A549 treated with CORT108297 at 1 μM for 4 hours (cell line): ENCODE data around the gene SMAD3. TPM values are rescaled to one million over a fixed set of nuclear protein-coding genes. Genes with fewer than 3 reads are reported as not detected.

Experiments
- total RNA-seq: library from RNA; stranded (reverse); fragments of 200-300 nt; extraction: Qiagen RNA extraction; gene quantifications from 5 replicates; pipeline ENCODE4 v1.2.3, GENCODE V29; 2022

SMAD3 gene
- total RNA-seq: 140 to 202 TPM (median 190 TPM) in 5 replicates

DNA sequence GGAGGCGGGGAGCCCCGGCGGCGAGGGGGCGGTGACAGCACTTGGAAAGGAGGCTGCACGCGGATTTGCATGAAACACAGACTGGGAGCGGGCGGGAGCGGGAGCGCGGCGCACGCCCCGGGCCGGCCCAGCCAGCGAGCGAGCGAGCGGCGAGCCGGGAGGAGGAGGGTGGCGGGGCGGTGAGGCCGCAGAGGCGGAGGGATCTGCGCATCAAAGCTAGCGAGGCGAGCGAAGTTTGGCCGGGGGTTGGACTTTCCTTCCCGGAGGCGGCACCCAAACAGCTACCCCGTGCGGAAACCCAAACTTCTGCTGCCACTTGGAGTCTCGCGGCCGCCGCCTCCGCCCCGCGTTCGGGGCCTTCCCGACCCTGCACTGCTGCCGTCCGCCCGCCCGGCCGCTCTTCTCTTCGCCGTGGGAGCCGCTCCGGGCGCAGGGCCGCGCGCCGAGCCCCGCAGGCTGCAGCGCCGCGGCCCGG, at the start of gene SMAD3:
Gene SMAD3, plus strand, starts transcription at position 72 of the 475 bp plus-strand sequence. CDS start 553 bp downstream, outside the sequence.

Other genes starting within 250 kb of the SMAD3 start
- gene AAGAB, start 189.1 kb downstream of the SMAD3 start, total RNA-seq: 65.9 to 81.3 TPM (median 68.6 TPM) in 5 replicates
- 1.5 to 2.5 TPM (median 2.0 TPM) in 5 replicates for gene IQCH, start 189.2 kb downstream of the SMAD3 start, total RNA-seq